ENCODE data around the gene DIP2B. TPM values are rescaled to one million over a fixed set of nuclear protein-coding genes. Genes with fewer than 3 reads are reported as not detected.

DIP2B gene
- total RNA-seq, 4 donors from 2014 or later: 31.1 to 57.2 (median 46.5) TPM

DNA sequence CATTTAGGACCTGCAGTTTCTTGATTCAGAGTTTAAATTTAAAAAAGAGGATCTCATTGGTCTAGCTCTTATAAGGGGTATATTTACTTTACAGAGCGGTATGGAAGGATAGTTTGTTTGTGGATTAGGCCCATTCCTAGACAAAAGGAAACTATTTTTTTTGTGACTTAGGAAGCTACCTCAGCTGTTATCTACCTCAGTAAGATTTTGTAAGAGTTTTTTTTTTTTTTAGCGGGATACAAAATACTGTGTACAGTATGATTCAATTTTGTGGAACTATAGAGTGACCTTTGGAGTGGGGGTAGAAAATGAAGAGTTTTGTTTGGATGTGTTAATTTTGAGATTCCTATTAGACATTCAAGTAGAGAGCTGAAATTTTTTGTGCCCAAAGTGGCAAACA lies 154.5 kb downstream of the DIP2B start:
- Histone ChIP-seq H3K4me1 (no peaks in the 10 kb centered on the region), H3K27me3 (no peaks in the 10 kb centered on the region), H3K36me3 (peaks cover 0 to 35% (median 0%) of the 10 kb centered on the region in 3 donors), H3K27ac (no peak overlapping the region), H3K4me3 (no peak overlapping the region), H3K9me3 (no peaks in the 10 kb centered on the region)
- DNase-seq: no peak
- TF ChIP-seq, protein P1, sequence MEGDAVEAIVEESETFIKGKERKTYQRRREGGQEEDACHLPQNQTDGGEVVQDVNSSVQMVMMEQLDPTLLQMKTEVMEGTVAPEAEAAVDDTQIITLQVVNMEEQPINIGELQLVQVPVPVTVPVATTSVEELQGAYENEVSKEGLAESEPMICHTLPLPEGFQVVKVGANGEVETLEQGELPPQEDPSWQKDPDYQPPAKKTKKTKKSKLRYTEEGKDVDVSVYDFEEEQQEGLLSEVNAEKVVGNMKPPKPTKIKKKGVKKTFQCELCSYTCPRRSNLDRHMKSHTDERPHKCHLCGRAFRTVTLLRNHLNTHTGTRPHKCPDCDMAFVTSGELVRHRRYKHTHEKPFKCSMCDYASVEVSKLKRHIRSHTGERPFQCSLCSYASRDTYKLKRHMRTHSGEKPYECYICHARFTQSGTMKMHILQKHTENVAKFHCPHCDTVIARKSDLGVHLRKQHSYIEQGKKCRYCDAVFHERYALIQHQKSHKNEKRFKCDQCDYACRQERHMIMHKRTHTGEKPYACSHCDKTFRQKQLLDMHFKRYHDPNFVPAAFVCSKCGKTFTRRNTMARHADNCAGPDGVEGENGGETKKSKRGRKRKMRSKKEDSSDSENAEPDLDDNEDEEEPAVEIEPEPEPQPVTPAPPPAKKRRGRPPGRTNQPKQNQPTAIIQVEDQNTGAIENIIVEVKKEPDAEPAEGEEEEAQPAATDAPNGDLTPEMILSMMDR (IDR thresholded peaks at IDR 0.05): no peak
- TF ChIP-seq POLR2A (IDR thresholded peaks at IDR 0.05): no peak
- WGBS, 2 donors: 79 to 91% methylated on average over 2 of the region's 2 CpGs
- intact Hi-C loops (cut with DNase I): no loop called here

DNA sequence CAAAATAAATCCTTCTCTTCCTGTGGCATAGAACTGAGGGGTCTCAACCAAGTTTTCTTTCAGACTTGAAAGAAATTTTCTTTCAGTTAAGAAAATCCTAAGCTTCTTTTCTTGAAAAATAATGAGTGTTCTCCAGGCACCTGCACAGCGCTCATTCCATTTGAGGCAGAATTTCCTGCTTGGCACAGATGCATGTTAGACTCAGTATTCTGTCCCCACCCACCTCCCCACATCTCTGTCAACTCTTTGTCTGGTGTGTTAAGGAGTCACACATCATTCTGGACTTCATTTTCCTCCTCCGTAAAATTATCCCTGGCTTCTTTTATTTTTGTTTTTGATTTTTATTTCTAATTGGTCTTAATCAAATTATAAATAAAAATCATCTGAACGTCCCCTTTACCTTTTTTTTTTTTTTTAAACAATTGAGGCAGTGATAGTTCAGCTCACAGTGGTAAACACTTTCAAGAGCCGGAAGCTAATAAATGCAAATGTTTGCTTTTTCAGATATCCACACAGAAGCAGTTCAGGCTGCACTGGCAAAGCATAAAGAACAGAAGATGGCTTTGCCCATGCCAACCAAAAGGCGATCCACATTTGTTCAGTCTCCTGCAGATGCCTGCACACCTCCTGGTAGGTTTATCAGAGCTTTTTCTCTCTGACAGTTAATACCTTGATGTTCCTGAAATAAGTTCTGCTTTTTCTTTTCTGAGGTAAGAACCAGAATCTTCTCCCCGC lies 155.1 kb downstream of the DIP2B start:
- peaks cover 0 to 35% (median 0%) of the 10 kb centered on the region in 3 donors for H3K36me3 ChIP-seq
- TF ChIP-seq POLR2A (IDR thresholded peaks at IDR 0.05): no peak
- TF ChIP-seq, protein P1 (IDR thresholded peaks at IDR 0.05): no peak
- H3K4me3 ChIP-seq: no peak overlapping the region
- no peaks in the 10 kb centered on the region for H3K27me3 ChIP-seq
- no peak for DNase-seq
- no peaks in the 10 kb centered on the region for H3K9me3 ChIP-seq
- intact Hi-C loops (cut with DNase I): no loop called here
- H3K4me1 ChIP-seq: peaks cover 0 to 5% (median 0%) of the 10 kb centered on the region in 3 donors
- no peak overlapping the region for H3K27ac ChIP-seq
- 77 to 86% methylated on average over 6 of the region's 6 CpGs for WGBS, 2 donors

DNA sequence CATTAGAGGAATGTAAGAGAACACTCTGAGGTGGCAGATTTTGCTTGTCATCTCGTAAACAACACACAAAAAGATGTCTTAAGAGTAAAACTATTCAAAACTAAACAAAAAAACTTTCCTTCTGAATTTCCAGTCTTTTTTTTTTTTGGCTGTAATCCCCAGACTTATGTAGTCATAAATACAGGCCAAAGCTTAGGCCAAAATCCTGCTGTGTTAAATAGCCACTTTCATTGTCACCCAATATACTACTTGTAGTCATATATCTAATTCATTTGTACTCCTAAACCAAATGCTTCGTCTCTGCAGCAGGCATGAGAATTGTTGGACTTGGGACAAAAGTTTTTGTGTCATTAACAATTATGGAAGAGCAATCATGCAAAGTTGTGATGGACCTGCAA lies 155.6 kb downstream of the DIP2B start:
- no peaks in the 10 kb centered on the region for H3K9me3 ChIP-seq
- intact Hi-C loops (cut with DNase I): no loop called here
- no peak for TF ChIP-seq POLR2A (IDR thresholded peaks at IDR 0.05)
- TF ChIP-seq, protein P1 (IDR thresholded peaks at IDR 0.05): no peak
- H3K4me3 ChIP-seq: no peak overlapping the region
- peaks cover 0 to 35% (median 0%) of the 10 kb centered on the region in 3 donors for H3K36me3 ChIP-seq
- H3K4me1 ChIP-seq: peaks cover 0 to 8% (median 0%) of the 10 kb centered on the region in 3 donors
- DNase-seq: no peak
- WGBS, 2 donors: 73 to 75% methylated on average over 2 of the region's 2 CpGs
- H3K27me3 ChIP-seq: no peaks in the 10 kb centered on the region
- H3K27ac ChIP-seq: no peak overlapping the region

DNA sequence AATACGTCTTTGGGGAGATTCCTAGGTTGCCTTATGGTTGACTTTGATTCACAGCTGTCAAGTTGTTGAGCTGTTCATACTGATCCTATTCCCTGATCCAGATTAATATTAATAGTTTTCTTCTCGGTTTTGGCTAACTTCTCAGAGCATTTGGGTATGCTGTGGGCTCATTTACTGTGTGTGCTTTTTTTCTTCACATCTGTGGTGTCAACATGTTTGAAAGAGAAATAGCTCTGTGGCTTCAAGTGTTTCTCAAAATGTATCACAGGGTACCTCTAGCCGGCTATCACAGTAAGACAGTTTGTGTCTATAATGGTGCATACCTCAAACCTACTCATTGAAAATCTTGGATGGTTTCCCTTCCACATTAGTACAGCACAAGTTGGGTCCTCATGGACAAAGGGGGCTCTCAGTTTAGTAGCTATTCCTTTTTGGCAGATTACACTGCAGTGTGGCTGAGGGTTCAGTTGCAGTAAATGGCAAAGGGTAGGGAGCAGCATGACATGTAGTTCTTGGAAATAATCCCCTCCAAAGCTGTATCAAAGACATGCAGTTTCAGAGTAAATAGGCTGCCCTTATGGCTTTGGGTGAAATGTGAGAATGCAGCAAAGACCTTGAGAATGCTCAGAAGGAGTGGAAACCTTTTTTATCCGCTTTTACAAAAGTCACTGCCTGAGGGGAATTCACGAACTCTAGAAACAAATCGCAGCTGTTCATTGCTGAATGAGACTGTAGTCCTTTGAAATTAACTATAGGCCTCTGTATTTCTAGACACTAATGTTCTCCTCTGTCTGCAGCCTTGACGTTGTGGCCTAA lies 156.7 kb downstream of the DIP2B start:
- no peaks in the 10 kb centered on the region for H3K9me3 ChIP-seq
- no peak for TF ChIP-seq POLR2A (IDR thresholded peaks at IDR 0.05)
- TF ChIP-seq, protein P1 (IDR thresholded peaks at IDR 0.05): no peak
- no peaks in the 10 kb centered on the region for H3K27me3 ChIP-seq
- intact Hi-C loops (cut with DNase I): no loop called here
- H3K27ac ChIP-seq: no peak overlapping the region
- no peak overlapping the region for H3K4me3 ChIP-seq
- peaks cover 0 to 8% (median 0%) of the 10 kb centered on the region in 3 donors for H3K4me1 ChIP-seq
- WGBS, 2 donors: 48 to 56% methylated on average over 7 of the region's 7 CpGs
- no peak for DNase-seq
- peaks cover 0 to 35% (median 0%) of the 10 kb centered on the region in 3 donors for H3K36me3 ChIP-seq

DNA sequence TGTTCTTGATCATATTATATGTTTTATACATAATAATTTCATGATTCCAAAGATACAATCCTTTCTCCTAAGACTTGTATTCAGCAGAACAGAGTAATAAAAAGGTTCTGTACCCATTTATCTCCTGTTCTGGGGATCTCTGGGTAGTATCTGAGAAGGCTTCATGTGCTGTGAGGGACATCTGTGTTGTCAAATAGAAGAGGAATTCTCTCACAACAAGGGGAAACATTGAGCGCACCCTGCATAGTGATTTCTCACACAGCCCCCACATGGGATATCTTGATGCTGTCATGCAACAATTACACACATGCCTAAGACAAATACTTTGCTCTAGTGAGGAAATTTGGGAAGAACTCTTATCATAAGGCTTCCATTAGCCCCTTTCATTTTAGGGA lies 157.3 kb downstream of the DIP2B start:
- no peak for TF ChIP-seq POLR2A (IDR thresholded peaks at IDR 0.05)
- TF ChIP-seq, protein P1 (IDR thresholded peaks at IDR 0.05): no peak
- intact Hi-C loops (cut with DNase I): no loop called here

More for the DNA sequence above, 157.3 kb downstream of the DIP2B start:
- H3K4me1 ChIP-seq: peaks cover 0 to 8% (median 0%) of the 10 kb centered on the region in 3 donors
- DNase-seq: no peak
- H3K27ac ChIP-seq: no peak overlapping the region
- no peak overlapping the region for H3K4me3 ChIP-seq
- H3K9me3 ChIP-seq: no peaks in the 10 kb centered on the region
- peaks cover 0 to 35% (median 0%) of the 10 kb centered on the region in 3 donors for H3K36me3 ChIP-seq
- no peaks in the 10 kb centered on the region for H3K27me3 ChIP-seq
- 85 to 94% methylated on average over 1 of the region's 1 CpG for WGBS, 2 donors
